Stimulated activated CD4-positive, alpha-beta T cell treated with anti-CD3 and anti-CD28 coated beads, Interleukin-12 subunit alpha, Interleukin-12 subunit beta, amount 100 ng/mL, for 4 hours (primary cell): ENCODE data around the gene ZBTB17.
"Not testable (repeated sequence)": the region's sequence is repeated elsewhere in the genome, so short reads cannot be mapped to it uniquely, and the experiment has no call there.

Source experiments
- DNase-seq: peaks from one replicate; pipeline ENCODE4 v3.0.0-alpha.2; 2020

ZBTB17 gene

GRCh38 chr1:15934211-15935055, 41.5 kb downstream of the ZBTB17 start:
- no peak for DNase-seq

- DNase-seq, result no peak
These were observed 42.2 kb downstream of the ZBTB17 start for GRCh38 chr1:15933684-15934083.

- no peak for DNase-seq
These were observed 43.3 kb downstream of the ZBTB17 start for GRCh38 chr1:15932612-15933011.

GRCh38 chr1:15931884-15932283, 44.0 kb downstream of the ZBTB17 start:
- DNase-seq, result no peak

GRCh38 chr1:15931401-15931800, 44.5 kb downstream of the ZBTB17 start:
- no peak for DNase-seq

GRCh38 chr1:15928971-15929965, 46.6 kb downstream of the ZBTB17 start:
- no peak for DNase-seq

GRCh38 chr1:15926448-15926847, 49.5 kb downstream of the ZBTB17 start:
- not testable (repeated sequence) for DNase-seq

- no peak for DNase-seq
These were observed 52.7 kb downstream of the ZBTB17 start for GRCh38 chr1:15923241-15923640.

- peak; percentile 44 for DNase-seq
These were observed 56.8 kb downstream of the ZBTB17 start for GRCh38 chr1:15918962-15919715.

- DNase-seq, result no peak
These were observed 59.0 kb downstream of the ZBTB17 start for GRCh38 chr1:15916916-15917315.

GRCh38 chr1:15916417-15916816, 59.5 kb downstream of the ZBTB17 start:
- DNase-seq, result no peak

GRCh38 chr1:15915991-15916390, 59.9 kb downstream of the ZBTB17 start:
- no peak for DNase-seq

GRCh38 chr1:15913607-15914006, 62.3 kb downstream of the ZBTB17 start:
- DNase-seq, result not testable (repeated sequence)

GRCh38 chr1:15911927-15912326, 64.0 kb downstream of the ZBTB17 start:
- DNase-seq, result no peak

GRCh38 chr1:15911141-15911540, 64.8 kb downstream of the ZBTB17 start:
- no peak for DNase-seq

- DNase-seq, result no peak
These were observed 67.3 kb downstream of the ZBTB17 start for GRCh38 chr1:15908597-15908996.

GRCh38 chr1:15902882-15903281, 73.0 kb downstream of the ZBTB17 start:
- DNase-seq, result no peak

- DNase-seq, result no peak
These were observed 75.1 kb downstream of the ZBTB17 start for GRCh38 chr1:15900662-15901279.

GRCh38 chr1:15899266-15899665, 76.6 kb downstream of the ZBTB17 start:
- no peak for DNase-seq

GRCh38 chr1:15896841-15897610, 78.9 kb downstream of the ZBTB17 start:
- DNase-seq, result not testable (repeated sequence)

GRCh38 chr1:15895233-15895632, 80.7 kb downstream of the ZBTB17 start:
- DNase-seq, result no peak
